HG03280 (cell line): ENCODE measurements around the gene NUP210L.

Experiments used
- ATAC-seq: cut with Tn5 transposase; IDR thresholded peaks from one replicate; pipeline ENCODE4 v1.9.1; 2021; ENCODE audit warnings: mild to moderate bottlenecking, moderate library complexity; ENCODE audit not compliant: unreplicated experiment

Gene NUP210L

GRCh38 chr1:154154534-154155191 lies at the start of gene NUP210L:
NUP210L (minus strand) TSS chr1:154155073.
- ATAC-seq, result no peak

- no peak for ATAC-seq
Observed at GRCh38 chr1:154199563-154199879, 44.6 kb upstream of the NUP210L start.

GRCh38 chr1:154198756-154199562 lies 44.1 kb upstream of the NUP210L start:
- ATAC-seq, result no peak

GRCh38 chr1:154193821-154194220 lies 38.9 kb upstream of the NUP210L start:
- ATAC-seq, result no peak

GRCh38 chr1:154192476-154192875 lies 37.6 kb upstream of the NUP210L start:
- ATAC-seq, result no peak

- ATAC-seq, result no peak
Observed at GRCh38 chr1:154191990-154192461, 37.2 kb upstream of the NUP210L start, which contains the start of gene TPM3. TPM3 (minus strand) TSS chr1:154192100; CDS start chr1:154192018, 82 bp downstream.

- ATAC-seq, result no peak
Observed at GRCh38 chr1:154190550-154190949, 35.7 kb upstream of the NUP210L start.

- no peak for ATAC-seq
Observed at GRCh38 chr1:154186852-154187501, 32.1 kb upstream of the NUP210L start.

- ATAC-seq, result no peak
Observed at GRCh38 chr1:154186177-154186576, 31.3 kb upstream of the NUP210L start.

GRCh38 chr1:154183046-154183915 lies 28.4 kb upstream of the NUP210L start:
- ATAC-seq, result peak; percentile 75

GRCh38 chr1:154182344-154183045 lies 27.6 kb upstream of the NUP210L start:
- peak; percentile 49 for ATAC-seq

GRCh38 chr1:154181944-154182343 lies 27.1 kb upstream of the NUP210L start:
- no peak for ATAC-seq

- ATAC-seq, result no peak
Observed at GRCh38 chr1:154179946-154180687, 25.2 kb upstream of the NUP210L start.

- ATAC-seq, result no peak
Observed at GRCh38 chr1:154178911-154179811, 24.3 kb upstream of the NUP210L start.

GRCh38 chr1:154178013-154178412 lies 23.1 kb upstream of the NUP210L start:
- ATAC-seq, result no peak

GRCh38 chr1:154176337-154176736 lies 21.5 kb upstream of the NUP210L start:
- ATAC-seq, result no peak

- ATAC-seq, result no peak
Observed at GRCh38 chr1:154174654-154175053, 19.8 kb upstream of the NUP210L start.

GRCh38 chr1:154171880-154172279 lies 17.0 kb upstream of the NUP210L start:
- no peak for ATAC-seq

GRCh38 chr1:154171223-154171583 lies 16.3 kb upstream of the NUP210L start:
- ATAC-seq, result no peak
